ENCODE measurements around the gene ANKH.
"Not testable (repeated sequence)": the region's sequence is repeated elsewhere in the genome, so short reads cannot be mapped to it uniquely, and the experiment has no call there.

Gene ANKH

DNA sequence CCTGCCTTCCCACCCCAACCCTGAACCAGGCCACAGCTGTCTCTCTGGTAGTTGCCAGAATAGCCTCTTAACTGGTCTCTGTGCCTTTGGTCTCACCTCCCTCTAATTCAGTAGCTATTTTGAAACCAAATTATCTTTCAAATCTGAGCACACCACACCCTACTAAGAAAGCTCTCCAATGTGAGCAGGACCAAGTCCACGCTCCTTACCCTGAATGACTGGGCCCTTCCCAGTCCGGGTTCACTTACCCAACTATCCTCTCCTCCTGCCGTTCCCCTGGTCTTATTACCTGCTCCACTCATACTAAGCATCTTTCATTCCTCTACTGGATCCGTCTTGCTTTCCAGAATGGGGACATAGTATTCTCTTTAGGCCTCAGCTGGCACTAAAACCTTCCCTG is 16.8 kb downstream of the ANKH start:
- DNase-seq (ENCODE audit: low read depth), result no peak

DNA sequence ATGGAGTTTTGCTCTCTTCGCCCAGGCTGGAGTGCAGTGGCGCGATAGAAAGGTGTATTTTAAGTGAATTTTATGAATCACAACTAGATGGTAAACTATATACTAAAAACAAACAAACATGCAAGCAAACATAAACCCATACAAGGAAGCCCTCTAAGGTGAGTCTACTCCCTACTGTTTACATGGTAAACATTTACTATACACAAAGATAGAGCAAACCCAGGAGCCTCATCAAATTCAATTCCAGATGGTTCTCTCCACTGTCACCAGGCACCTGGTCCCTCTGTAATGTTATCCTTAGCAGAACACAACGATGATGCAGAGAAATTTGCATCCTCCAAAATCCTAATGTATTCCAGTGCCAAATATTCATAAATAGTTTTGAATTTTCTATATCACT is 17.9 kb downstream of the ANKH start:
- DNase-seq (ENCODE audit: low read depth), result no peak

DNA sequence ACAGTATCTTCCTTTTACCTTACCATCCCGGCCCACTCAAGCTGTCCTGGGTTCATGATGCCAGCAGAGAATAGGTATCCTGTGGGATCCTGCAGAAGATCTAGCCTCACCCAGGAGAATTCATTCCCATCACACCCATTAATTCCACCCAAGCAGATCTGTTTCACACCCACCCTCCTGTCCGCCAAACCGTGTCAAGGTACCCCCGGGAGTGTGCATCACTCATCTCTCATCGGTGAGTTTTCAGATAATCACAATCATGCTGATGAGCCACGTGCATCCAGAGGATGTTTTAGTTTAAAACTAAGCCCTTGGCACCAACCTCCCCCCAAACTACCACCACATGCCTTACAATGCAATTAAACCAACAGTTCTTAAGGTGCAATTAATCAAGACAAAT is 18.8 kb downstream of the ANKH start:
- DNase-seq (ENCODE audit: low read depth), result no peak

DNA sequence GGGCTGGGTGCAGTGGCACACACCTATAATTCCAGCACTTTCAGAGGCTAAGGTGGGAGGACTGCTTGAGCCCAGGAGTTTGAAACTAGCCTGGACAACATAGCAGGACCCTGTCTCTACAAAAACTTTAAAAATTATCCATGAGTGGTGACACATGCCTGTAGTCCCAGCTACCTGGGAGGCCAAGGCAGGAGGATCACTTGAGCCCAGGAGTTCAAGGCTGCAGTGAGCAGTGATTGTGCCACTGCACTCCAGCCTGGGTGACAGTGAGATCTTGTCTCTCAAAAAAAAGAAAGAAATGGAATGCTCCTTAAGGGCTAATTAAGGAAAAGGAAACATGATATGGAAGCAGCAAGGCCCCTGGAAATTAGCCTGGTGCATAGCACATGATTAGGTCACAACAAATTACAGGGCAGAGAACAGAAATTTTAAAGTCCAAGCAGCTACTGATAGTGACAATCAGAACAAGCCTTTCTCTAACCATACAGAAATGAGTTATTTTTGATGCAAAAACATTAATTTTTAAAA is 19.5 kb downstream of the ANKH start:
- DNase-seq (ENCODE audit: low read depth), result no peak

DNA sequence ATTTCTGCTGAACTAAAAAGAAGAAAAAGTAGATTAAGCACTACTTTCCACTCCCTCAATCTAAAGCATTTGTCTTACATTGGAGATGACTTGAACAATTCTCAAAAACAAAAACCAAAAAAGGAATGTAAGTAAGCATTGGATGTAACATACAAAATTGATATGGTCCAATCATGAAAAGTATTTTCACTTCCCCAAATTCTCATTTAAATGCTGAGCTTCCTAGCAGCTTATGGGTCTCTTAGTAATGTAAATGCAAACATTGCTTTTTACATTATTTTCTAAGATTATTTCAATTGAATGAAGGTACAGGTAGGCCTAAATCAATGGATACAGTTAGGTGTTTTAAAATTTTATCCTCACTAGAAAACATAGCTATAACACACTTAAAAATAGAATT is 20.0 kb downstream of the ANKH start:
- no peak for DNase-seq (ENCODE audit: low read depth)

DNA sequence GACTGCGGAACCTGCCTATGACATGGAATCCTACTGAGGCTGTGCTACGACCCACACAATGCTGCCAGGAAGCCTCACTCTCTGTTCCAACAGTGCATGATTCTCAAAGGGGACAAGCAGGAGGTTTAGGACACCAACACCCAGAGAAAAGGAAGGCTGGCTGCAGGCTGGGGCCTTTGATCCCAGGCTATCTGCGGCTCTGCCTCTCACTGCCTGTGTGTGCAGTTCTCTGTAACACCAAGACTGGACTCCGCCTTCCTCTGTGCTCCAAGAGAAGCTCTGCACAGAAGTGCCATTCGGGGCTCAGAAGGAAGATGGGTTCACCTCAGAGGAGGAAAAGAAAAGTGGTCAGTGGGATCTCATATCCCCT is 20.5 kb downstream of the ANKH start:
- no peak for DNase-seq (ENCODE audit: low read depth)

DNA sequence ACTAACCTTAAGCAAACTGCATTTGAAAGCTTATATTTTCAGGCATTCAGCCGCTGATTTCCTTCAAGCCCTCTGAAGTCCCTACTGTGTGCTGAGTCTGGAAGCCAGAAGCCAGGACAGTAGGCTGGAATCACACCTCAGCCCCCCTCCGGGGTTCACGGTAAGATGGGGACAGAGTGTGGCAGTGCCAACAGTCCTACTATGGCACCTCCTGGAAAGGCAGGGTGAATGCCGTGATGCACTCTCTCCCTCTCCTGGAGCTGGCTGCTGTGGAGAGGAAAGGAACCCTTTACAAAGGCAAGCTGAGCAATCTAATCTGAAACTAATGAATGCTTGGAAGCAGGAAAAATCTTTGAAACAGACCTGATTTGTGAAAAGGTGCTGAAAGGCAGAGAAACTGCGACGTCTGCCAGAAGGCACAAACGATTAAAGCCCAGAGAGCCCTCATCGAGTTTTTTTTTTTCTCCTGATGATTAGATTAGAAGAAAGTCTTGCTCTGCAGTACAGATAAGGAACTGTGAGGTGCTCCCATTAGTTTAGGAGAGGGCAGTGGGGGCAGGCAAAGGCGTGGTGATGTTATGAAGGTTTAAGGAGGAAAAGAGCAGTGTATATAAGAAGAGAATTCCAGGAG is 21.0 kb downstream of the ANKH start:
- no peak for DNase-seq (ENCODE audit: low read depth)

DNA sequence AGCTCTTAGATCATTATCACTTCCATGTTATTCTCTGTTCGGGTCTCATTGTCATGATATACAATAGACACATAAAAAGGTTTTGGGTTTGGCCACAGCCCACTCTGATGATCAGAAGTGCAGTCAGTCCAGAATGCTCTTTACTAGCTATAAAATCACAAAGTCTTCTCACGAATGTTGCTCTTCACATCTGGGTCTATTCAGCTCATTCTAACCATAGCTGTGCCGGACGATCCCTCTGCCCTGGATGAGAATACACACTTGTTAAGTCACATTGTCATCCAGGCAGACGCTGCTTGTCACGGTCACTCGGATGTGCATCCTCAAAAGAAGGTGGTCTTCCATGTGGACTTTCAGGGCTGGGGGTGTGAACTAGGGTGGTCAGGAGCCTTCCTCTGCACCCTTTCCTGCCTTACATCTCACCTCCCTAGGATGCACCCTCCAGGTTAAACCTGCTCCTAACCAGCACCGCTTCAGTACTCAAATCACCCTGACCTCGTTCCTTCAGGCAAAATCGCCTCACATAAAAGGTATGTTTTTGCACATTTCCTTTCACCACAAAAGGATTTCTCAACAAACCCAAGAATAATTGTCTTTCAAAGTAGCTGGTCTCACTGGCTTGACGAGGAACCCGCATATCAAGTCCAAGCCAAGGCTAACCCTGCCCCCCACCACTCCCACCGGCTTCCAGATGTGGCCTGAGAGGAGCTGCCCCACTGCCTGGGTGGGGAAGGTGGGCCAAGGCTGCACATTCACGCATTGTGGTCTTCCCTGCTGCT is 21.9 kb downstream of the ANKH start:
- DNase-seq (ENCODE audit: low read depth), result no peak

DNA sequence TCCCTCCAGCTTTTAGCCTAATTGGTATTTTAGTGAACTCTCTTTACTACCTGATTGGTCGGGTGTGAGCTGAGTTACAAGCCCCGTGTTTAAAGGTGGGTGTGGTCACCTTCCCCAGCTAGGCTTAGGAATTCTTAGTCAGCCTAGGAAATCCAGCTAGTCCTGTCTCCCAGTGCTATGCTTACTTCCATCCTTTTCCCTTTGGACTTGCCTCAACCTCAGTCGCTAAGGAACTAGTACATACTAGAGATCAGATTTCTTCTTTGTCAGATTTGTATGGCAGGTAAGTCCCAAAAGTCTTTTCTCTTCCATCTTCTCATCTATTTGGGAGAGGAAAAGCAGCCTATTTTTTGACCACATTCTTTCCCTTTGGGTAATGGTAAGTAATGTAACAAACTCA is 22.6 kb downstream of the ANKH start:
- not testable (repeated sequence) for DNase-seq (ENCODE audit: low read depth)

DNA sequence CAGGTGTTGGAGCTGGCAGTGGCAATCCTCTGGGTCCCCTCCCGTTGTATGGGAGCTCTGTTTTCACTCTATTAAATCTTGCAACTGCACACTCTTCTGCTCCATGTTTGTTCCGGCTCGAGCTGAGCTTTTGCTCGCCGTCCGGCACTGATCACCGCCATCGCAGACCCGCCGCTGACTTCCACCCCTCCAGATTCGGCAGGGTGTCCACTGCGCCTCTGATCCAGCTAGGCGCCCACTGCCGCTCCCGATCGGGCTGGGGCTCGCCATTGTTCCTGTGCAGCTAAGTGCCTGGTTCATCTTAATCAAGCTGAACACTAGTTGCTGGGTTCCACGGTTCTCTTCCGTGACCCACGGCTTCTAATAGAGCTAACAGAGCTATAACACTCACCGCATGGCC is 23.2 kb downstream of the ANKH start:
- DNase-seq (ENCODE audit: low read depth), result no peak

DNA sequence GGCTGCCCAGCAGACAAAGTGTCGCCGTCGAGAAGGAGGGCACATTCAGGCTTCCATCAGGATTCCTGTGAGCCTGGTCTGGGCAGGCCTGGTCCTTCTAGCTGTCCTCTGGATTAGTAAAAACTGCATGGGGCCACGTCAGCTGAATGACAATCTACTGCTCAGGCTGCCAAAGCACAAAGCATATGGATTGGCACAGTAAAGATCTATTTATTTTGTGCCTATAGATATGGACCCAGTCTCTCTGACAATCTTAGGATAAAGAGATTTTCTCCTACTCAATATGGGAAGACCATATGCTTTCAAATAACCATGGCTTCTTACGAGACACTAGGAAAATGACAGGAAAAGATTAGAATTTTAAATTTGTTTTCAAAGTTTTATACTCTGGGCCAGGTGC is 24.1 kb downstream of the ANKH start:
- DNase-seq (ENCODE audit: low read depth), result no peak

DNA sequence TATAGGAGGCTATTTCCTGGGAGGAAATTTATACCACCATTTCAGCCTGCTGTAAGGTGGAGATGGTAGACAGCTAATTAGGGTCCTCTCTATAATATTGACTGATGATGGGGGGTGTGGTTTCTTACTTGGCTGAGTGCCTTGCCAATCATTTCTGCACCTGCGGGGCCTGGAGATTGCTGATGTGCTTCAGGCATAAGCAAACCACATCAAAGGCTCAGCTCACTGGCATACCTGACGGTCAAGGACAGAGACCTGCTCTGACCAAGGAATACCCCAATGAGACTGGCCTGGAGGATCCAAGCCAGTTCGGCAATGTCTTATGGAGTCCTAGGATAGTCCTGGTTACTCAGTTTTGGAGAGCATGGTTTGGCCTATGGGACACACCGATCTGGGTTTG is 29.5 kb downstream of the ANKH start:
- no peak for DNase-seq (ENCODE audit: low read depth)

DNA sequence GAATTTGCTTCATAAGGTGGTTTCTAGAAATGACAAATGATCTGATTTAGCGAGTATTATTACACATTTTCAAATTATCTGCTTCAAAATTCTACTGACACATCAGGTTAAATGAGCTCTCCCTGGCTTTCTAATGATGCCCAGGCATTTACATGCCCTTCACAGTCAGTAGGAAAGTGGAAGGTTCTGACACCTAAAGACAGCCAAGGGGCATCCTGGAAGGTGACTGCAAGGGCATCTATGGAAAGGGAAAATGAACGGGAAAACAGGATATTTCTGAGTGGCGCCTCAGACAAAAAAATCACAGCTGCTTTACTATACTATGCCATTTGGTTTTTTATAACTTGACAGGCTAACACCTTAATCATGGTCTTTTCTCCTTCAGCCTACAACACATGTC is 31.0 kb downstream of the ANKH start:
- no peak for DNase-seq (ENCODE audit: low read depth)

DNA sequence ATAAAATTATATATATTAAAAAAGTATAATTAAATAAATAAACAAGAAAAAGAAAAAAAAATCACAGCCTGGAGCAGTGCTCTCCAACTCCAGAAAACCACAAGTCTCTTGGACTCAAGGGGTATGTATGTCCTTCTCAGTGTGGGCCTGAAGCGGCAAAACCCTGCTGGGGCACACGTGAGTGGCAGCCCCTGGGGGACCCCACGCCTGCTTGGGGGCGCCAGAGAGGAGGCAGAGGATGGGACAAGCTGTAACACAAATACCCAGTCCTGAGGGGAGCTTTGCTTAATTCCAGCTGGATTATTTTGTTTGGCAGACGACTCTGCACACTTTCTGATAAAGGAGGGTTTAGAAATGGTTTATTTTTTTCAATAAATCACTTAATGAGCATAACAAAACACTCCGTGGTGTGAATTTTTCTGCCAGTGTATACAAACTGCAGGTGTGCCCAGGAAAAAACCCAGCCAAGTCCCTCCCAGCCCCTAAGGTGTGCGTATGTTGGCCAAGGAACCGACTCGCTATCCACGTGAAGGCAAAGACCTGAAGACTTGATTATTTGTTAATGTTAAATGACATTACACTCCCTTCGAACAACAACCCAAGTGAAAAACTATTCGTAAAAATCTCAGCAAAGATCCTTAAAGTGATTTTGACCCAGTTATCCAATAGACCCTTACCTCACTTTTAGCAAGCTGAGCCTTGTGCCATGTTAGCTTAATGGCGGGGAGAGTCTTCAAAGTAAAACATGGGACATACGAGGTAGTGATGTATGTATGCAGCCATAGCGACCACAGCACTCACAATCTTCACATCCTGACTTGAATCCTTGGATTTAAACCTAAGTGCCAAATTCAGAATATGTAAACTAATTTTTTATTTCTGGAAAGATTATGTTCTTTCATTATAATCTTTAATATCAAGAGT is 32.9 kb downstream of the ANKH start:
- no peak for DNase-seq (ENCODE audit: low read depth)

DNA sequence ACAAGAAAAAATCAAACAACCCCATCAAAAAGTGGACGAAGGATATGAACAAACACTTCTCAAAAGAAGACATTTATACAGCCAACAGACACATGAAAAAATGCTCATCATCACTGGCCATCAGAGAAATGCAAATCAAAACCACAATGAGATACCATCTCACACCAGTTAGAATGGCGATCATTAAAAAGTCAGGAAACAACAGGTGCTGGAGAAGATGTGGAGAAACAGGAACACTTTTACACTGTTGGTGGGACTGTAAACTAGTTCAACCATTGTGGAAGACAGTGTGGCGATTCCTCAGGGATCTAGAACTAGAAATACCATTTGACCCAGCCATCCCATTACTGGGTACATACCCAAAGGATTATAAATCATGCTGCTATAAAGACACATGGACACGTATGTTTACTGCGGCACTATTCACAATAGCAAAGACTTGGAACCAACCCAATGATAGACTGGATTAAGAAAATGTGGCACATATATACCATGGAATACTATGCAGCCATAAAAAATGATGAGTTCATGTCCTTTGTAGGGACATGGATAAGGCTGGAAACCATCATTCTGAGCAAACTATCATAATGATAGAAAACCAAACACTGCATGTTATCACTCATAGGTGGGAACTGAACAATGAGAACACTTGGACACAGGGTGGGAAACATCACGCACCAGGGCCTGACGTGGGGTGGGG is 34.0 kb downstream of the ANKH start:
- not testable (repeated sequence) for DNase-seq (ENCODE audit: low read depth)

DNA sequence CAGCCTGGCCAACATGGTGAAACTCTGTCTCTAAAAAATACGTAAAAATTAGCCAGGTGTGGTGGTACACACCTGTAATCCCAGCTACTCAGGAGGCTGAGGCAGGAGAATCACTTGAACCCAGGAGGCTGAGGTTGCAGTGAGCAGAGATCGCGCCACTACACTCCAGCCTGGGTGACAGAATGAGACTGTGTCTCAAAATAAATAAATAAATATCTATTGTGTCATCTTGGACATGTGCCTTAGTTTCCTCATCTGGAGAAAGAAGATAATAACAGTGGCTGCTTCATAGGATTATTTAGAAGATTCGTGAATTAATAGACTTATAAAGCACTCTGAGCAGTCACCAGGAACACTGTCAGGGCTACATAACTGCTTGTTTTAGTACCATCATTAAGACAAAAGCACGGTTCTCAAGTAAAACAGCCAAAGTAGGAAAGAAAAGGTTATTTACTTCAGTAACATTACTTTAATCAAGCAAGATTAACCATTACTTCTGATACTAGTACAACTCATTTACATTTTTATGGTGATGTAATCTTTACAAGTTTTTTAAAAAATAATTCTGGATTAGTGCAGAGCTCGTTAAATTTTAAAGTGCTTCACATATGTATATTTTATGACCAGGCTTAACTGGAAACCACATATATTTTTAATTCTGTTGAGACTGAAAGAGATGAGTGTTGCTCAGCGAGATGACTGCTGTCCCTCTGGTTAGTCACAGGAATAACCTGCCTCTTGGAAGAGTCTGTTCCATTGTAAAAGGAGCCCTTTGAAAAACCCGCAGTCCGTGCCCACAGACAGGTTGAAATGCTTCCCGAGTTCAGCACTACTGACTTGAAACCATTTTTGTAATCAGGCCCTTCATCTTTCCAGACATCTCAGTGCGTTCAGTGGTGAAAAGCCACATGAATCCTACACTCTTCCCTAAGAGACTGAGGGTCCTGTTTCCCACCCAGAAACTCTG is 36.7 kb downstream of the ANKH start:
- DNase-seq (ENCODE audit: low read depth), result no peak

DNA sequence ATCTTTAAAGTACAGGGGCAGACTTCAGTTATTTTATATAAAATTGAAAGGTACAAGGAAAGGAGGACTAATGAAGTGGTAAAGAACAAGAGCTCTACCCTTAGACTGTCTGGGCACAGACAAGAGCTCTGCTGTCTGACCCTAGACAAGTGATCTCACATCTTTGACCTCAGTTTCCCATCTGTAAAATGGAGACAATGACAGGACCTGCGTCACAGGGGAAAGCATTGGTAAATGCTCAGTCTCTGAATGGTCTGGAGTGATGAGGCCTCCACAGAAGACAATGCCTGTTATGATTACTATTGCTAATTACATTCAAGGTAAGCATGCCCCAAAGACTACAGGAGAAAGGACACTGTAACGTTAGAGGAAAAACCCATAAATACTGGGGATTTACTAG is 37.5 kb downstream of the ANKH start:
- no peak for DNase-seq (ENCODE audit: low read depth)

DNA sequence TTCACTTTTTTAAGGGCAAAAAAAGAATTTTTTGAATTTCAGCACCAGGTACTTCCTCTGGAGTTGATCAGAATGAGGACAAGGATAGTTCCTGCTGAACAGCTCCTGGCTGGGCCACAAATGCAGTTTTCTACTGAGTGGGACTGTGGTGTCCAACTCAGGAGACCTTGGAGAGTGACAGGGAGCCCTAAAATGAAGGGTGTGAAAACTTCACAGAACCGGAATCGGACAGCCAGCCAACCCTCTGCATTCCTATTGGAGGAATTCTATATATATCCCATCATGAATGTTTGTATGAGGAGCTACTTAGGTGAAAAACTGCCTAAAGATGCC is 40.6 kb downstream of the ANKH start:
- no peak for DNase-seq (ENCODE audit: low read depth)

DNA sequence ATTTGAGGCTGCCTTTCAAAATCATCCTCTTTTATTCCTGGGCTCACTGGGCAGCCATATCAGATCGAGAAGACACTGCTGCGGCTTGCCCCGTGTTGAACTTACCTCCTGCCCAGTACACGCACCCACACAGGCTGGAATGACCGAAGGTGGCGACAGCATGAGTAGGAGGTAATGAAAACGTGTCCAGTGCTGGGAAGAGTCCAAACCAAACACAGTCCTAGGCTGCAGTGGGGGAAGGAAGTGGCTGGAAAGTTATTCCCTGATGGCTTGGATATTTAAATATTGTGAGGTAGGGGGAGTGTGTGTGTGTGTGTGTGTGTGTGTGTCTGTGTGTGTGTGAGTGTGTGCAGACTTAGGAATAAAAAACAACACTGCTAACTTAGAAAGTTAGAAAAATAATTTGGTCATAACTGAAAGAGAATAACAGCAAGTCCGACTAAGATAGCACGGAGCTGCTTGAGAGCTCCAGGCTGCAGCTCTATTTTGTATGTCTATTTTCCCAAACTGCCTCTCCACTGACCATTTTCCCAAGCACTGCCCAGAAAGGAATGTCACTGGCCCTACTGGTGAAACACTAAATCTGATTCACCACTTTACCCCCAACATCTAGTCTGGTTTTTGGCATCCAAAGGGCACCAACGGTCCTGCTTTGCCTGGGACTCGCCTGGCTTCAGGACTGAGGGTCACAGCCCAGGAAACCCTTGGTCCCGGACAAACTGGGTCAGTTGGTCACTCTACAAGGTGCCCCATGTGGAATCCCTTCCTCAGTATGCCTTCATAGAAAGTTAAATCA is 41.2 kb downstream of the ANKH start:
- DNase-seq (ENCODE audit: low read depth), result no peak

DNA sequence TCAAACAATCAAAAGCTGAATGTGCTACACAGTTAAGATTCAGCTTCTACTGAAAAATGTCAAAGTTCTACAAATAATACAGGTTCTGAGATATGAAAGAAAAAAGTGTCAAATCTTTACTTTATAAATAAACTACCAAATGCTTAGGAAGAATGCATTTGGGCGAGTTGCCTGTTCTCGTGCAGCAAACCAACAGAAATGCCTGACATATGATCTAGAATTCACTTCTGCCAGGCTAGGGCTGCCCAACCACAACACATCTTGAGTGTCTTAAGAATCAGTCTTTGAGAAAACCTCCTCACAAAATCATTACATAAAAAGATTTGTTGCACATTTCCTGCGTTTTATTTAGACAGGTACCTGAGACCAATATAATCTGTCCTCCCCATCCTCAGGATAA is 42.2 kb downstream of the ANKH start:
- DNase-seq (ENCODE audit: low read depth), result no peak

All from activated T-cell treated with anti-CD3 and anti-CD28 coated beads for 48 hours (primary cell).